ENCODE data around the gene CLCN1. TPM values are rescaled to one million over a fixed set of nuclear protein-coding genes. Genes with fewer than 3 reads are reported as not detected.

CLCN1 gene
- total and polyA plus RNA-seq, 2 of the 8 experiments (the other 6 are each of a cell fraction or from before 2014, with no cell fraction given) = 0.36 to 0.41 TPM

- TF ChIP-seq, protein P1, sequence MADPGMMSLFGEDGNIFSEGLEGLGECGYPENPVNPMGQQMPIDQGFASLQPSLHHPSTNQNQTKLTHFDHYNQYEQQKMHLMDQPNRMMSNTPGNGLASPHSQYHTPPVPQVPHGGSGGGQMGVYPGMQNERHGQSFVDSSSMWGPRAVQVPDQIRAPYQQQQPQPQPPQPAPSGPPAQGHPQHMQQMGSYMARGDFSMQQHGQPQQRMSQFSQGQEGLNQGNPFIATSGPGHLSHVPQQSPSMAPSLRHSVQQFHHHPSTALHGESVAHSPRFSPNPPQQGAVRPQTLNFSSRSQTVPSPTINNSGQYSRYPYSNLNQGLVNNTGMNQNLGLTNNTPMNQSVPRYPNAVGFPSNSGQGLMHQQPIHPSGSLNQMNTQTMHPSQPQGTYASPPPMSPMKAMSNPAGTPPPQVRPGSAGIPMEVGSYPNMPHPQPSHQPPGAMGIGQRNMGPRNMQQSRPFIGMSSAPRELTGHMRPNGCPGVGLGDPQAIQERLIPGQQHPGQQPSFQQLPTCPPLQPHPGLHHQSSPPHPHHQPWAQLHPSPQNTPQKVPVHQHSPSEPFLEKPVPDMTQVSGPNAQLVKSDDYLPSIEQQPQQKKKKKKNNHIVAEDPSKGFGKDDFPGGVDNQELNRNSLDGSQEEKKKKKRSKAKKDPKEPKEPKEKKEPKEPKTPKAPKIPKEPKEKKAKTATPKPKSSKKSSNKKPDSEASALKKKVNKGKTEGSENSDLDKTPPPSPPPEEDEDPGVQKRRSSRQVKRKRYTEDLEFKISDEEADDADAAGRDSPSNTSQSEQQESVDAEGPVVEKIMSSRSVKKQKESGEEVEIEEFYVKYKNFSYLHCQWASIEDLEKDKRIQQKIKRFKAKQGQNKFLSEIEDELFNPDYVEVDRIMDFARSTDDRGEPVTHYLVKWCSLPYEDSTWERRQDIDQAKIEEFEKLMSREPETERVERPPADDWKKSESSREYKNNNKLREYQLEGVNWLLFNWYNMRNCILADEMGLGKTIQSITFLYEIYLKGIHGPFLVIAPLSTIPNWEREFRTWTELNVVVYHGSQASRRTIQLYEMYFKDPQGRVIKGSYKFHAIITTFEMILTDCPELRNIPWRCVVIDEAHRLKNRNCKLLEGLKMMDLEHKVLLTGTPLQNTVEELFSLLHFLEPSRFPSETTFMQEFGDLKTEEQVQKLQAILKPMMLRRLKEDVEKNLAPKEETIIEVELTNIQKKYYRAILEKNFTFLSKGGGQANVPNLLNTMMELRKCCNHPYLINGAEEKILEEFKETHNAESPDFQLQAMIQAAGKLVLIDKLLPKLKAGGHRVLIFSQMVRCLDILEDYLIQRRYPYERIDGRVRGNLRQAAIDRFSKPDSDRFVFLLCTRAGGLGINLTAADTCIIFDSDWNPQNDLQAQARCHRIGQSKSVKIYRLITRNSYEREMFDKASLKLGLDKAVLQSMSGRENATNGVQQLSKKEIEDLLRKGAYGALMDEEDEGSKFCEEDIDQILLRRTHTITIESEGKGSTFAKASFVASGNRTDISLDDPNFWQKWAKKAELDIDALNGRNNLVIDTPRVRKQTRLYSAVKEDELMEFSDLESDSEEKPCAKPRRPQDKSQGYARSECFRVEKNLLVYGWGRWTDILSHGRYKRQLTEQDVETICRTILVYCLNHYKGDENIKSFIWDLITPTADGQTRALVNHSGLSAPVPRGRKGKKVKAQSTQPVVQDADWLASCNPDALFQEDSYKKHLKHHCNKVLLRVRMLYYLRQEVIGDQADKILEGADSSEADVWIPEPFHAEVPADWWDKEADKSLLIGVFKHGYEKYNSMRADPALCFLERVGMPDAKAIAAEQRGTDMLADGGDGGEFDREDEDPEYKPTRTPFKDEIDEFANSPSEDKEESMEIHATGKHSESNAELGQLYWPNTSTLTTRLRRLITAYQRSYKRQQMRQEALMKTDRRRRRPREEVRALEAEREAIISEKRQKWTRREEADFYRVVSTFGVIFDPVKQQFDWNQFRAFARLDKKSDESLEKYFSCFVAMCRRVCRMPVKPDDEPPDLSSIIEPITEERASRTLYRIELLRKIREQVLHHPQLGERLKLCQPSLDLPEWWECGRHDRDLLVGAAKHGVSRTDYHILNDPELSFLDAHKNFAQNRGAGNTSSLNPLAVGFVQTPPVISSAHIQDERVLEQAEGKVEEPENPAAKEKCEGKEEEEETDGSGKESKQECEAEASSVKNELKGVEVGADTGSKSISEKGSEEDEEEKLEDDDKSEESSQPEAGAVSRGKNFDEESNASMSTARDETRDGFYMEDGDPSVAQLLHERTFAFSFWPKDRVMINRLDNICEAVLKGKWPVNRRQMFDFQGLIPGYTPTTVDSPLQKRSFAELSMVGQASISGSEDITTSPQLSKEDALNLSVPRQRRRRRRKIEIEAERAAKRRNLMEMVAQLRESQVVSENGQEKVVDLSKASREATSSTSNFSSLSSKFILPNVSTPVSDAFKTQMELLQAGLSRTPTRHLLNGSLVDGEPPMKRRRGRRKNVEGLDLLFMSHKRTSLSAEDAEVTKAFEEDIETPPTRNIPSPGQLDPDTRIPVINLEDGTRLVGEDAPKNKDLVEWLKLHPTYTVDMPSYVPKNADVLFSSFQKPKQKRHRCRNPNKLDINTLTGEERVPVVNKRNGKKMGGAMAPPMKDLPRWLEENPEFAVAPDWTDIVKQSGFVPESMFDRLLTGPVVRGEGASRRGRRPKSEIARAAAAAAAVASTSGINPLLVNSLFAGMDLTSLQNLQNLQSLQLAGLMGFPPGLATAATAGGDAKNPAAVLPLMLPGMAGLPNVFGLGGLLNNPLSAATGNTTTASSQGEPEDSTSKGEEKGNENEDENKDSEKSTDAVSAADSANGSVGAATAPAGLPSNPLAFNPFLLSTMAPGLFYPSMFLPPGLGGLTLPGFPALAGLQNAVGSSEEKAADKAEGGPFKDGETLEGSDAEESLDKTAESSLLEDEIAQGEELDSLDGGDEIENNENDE (IDR thresholded peaks at IDR 0.05; ENCODE audit: insufficient replicate concordance, low read length) = peak; percentile 42
- TF ChIP-seq HDAC2 (IDR thresholded peaks at IDR 0.05; ENCODE audit: borderline replicate concordance in 1 of 2, low read depth in 2 of 2, low read length in 2 of 2) (0 out of 4 replicates have a peak, but pooled peaks of 1 of the 2 experiments have one; percentile 13), SP1 (IDR thresholded peaks at IDR 0.05; ENCODE audit: low read depth, low read length) (peak; percentile 95), RXRA (IDR thresholded peaks at IDR 0.05; ENCODE audit: insufficient read depth, low read depth, low read length) (no peak), POU5F1 (IDR thresholded peaks at IDR 0.05; ENCODE audit: low read depth, low read length) (peak; percentile 16; the same call in 1 of the 2 replicates), TAF1 (IDR thresholded peaks at IDR 0.05; ENCODE audit: low read depth, low read length) (no peak), RBBP5 (IDR thresholded peaks at IDR 0.05; ENCODE audit: borderline replicate concordance, low read depth, low read length) (peak; percentile 88)
Measured at GRCh38 chr7:143369678-143370651, 54.1 kb downstream of the CLCN1 start (continued).
